ENCODE results near the gene NR1I3. TPM values are rescaled to one million over a fixed set of nuclear protein-coding genes. Genes with fewer than 3 reads are reported as not detected.

The NR1I3 gene
- total RNA-seq, 6 donors from 2014 or later: not detected

GRCh38 chr1:161235957-161236775, 1.8 kb downstream of the NR1I3 start:
- no peak overlapping the region for H3K4me3 ChIP-seq
- ATAC-seq (ENCODE audit: low FRiP score in 2 of 2) (no peak), DNase-seq (no peak)
- H3K9me3 ChIP-seq: no peaks in the 10 kb centered on the region
- no peaks in the 10 kb centered on the region for H3K27me3 ChIP-seq
- no peaks in the 10 kb centered on the region for H3K36me3 ChIP-seq
- TF ChIP-seq EP300 (IDR thresholded peaks at IDR 0.05) (no peak), POLR2AphosphoS5 (IDR thresholded peaks at IDR 0.05) (no peak), CTCF (IDR thresholded peaks at IDR 0.05) (no peak)
- H3K27ac ChIP-seq: no peak overlapping the region
- WGBS, 2 donors: 67 to 73% methylated on average over 5 of the region's 5 CpGs
- H3K4me1 ChIP-seq: no peaks in the 10 kb centered on the region

GRCh38 chr1:161233102-161233501, 4.9 kb downstream of the NR1I3 start:
- Histone ChIP-seq H3K9me3 (no peaks in the 10 kb centered on the region), H3K4me3 (no peak overlapping the region), H3K27ac (no peak overlapping the region), H3K27me3 (no peaks in the 10 kb centered on the region), H3K36me3 (peaks cover 4 to 31% (median 22%) of the 10 kb centered on the region in 4 donors), H3K4me1 (peaks cover 0 to 1% (median under 1%) of the 10 kb centered on the region in 4 donors)
- no peak for ATAC-seq (ENCODE audit: low FRiP score in 2 of 2)
- no peak for DNase-seq
- no peak for TF ChIP-seq EP300 (IDR thresholded peaks at IDR 0.05)
- no peak for TF ChIP-seq CTCF (IDR thresholded peaks at IDR 0.05)
- no peak for TF ChIP-seq POLR2A (IDR thresholded peaks at IDR 0.05)
- TF ChIP-seq POLR2AphosphoS5 (IDR thresholded peaks at IDR 0.05): no peak
- 82 to 86% methylated on average over 9 of the region's 9 CpGs for WGBS, 2 donors

- no peak for TF ChIP-seq POLR2A (IDR thresholded peaks at IDR 0.05)
- no peak for TF ChIP-seq EP300 (IDR thresholded peaks at IDR 0.05)
- no peak for TF ChIP-seq CTCF (IDR thresholded peaks at IDR 0.05)
- TF ChIP-seq POLR2AphosphoS5 (IDR thresholded peaks at IDR 0.05): no peak
These were observed 7.2 kb downstream of the NR1I3 start for GRCh38 chr1:161230762-161231161.

GRCh38 chr1:161229896-161230295, 8.1 kb downstream of the NR1I3 start:
- no peak overlapping the region for H3K27ac ChIP-seq
- ATAC-seq (ENCODE audit: low FRiP score in 2 of 2) (no peak), DNase-seq (no peak)
- H3K4me1 ChIP-seq: peaks cover 13 to 29% (median 26%) of the 10 kb centered on the region in 4 donors
- no peaks in the 10 kb centered on the region for H3K27me3 ChIP-seq
- 61 to 66% methylated on average over 3 of the region's 3 CpGs for WGBS, 2 donors
- peaks cover 4 to 31% (median 24%) of the 10 kb centered on the region in 4 donors for H3K36me3 ChIP-seq
- no peak overlapping the region for H3K4me3 ChIP-seq
- TF ChIP-seq EP300 (IDR thresholded peaks at IDR 0.05) (no peak), POLR2A (IDR thresholded peaks at IDR 0.05) (no peak), CTCF (IDR thresholded peaks at IDR 0.05) (no peak), POLR2AphosphoS5 (IDR thresholded peaks at IDR 0.05) (no peak)
- H3K9me3 ChIP-seq: no peaks in the 10 kb centered on the region

More at GRCh38 chr1:161230762-161231161, 7.2 kb downstream of the NR1I3 start:
- ATAC-seq (ENCODE audit: low FRiP score in 2 of 2) (no peak), DNase-seq (no peak)
- H3K4me3 ChIP-seq: no peak overlapping the region
- WGBS, 2 donors: 97 to 99% methylated on average over 7 of the region's 7 CpGs
- H3K4me1 ChIP-seq: peaks cover 10 to 22% (median 20%) of the 10 kb centered on the region in 4 donors
- H3K27ac ChIP-seq: no peak overlapping the region
- peaks cover 4 to 31% (median 24%) of the 10 kb centered on the region in 4 donors for H3K36me3 ChIP-seq
- H3K27me3 ChIP-seq: no peaks in the 10 kb centered on the region
- no peaks in the 10 kb centered on the region for H3K9me3 ChIP-seq

Data from upper lobe of left lung (tissue), 6 donors.